NCI-H69 (cell line): ENCODE measurements around the gene GEMIN7.

Source experiments
- DNase-seq: peaks from one replicate; lab custom pipeline; 2025; lab: John Stamatoyannopoulos, UW

Gene GEMIN7

GRCh38 chr19:45128806-45129205 is 49.7 kb downstream of the GEMIN7 start:
- DNase-seq, result no peak

- DNase-seq, result no peak
Measured at GRCh38 chr19:45130236-45130635, 51.2 kb downstream of the GEMIN7 start.

DNA sequence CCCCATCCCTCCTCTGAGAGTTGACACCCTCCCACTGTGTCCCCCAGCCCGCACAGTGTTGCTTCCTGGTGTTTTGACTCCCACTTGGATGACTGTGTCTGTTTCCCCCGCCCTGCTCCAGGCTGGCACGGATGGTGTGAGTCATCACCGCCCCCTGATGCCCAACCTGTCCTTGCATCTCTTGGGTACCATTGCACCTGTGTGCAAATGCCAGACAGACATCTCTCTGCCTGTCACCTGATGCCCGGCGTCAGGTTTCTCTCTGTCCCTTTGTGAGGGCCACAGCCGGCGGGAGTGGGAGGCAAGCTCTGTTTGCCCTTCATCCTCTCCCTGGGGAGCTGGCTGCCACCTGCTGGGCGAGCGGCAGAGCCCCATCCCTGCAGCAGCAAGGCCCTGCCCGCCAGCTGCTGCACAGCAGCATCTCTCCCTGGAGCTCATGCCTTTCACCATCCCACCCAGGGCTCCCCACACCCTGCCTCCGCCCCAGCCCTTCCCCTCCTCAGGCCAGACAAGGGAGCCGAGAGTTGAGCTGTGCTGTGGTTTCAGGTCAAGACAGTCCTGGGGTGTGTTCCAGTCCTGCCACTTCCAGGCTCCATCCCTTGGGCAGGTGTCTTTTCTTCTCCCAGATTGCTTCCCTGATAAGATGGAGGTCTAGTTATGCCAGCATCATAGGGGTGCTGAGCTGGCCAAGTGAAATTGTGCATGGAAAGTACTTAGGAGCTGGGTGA is 52.0 kb downstream of the GEMIN7 start:
- DNase-seq, result peak; percentile 99

GRCh38 chr19:45133661-45134060 is 54.6 kb downstream of the GEMIN7 start:
- DNase-seq, result no peak

DNA sequence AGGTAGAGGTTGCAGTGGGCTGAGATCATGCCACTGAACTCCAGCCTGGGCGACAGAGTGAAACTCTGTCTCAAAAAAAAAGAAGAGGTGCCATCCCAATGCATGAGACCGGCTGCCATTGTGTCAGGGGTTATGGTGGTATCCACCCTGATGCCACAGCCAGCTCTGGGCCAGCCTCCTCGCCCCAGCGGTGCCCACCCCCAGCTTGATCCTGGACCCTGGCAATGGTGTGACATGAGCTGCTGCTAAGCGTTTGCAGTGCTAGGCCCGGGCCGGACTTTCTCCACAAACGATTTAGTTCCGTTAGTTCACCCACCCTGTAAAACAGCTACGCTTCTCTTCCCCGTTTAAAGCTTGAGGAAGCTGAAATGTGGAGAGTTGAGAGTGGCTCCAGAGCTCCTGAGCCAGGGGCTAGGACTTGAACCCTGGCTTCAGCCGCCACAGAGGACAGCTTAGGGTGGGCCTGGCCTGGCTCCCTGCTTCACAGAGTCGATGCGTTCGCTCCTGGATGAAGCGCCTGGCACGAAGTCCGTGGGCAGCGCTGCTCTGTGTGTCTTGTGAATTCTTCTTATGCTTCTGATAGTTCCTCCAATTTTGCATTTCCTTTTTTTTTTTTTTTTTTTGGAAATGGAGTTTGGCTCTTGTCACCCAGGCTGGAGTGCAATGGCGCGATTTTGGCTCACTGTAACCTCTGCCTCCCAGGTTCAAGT is 56.3 kb downstream of the GEMIN7 start:
- no peak for DNase-seq

- peak; percentile 56 for DNase-seq
Measured at GRCh38 chr19:45136507-45137178, 57.6 kb downstream of the GEMIN7 start.

GRCh38 chr19:45137179-45137761 is 58.2 kb downstream of the GEMIN7 start:
- DNase-seq, result peak; percentile 94

GRCh38 chr19:45138303-45138751 is 59.3 kb downstream of the GEMIN7 start:
- peak; percentile 50 for DNase-seq

GRCh38 chr19:45139286-45140143 is 60.5 kb downstream of the GEMIN7 start:
- no peak for DNase-seq

- no peak for DNase-seq
Measured at GRCh38 chr19:45140144-45140503, 61.1 kb downstream of the GEMIN7 start.

DNA sequence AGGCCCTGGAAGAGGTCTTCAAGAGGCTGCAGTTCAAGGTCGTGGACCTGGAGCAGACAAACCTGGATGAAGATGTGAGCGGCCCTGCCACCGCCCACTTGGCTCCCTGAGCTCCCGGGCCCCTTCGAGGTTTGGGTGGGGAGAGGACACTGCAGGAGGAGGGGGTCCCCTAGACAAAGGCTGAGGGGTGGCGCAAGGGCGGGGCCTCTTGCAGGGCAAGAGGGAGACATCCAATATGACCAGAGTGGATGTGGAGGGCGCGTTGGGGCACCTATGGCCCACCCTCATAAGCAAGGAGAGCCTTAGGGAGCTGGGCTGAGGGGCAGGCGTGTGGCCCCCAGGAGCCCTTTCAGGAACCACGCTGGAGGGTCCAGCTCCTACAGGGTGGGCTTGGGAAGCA is 61.5 kb downstream of the GEMIN7 start:
- no peak for DNase-seq
